A549 treated with CpdA at 1 μM for 4 hours (cell line): ENCODE measurements around the gene TMC7. TPM values are rescaled to one million over a fixed set of nuclear protein-coding genes. Genes with fewer than 3 reads are reported as not detected.

Source experiments
- total RNA-seq: library from RNA; stranded (reverse); fragments of 200-300 nt; extraction: Qiagen RNA extraction; gene quantifications from 5 replicates; pipeline ENCODE4 v1.2.3, GENCODE V29; 2022; ENCODE audit warnings: low read depth

TMC7 gene
- total RNA-seq = 6.6 to 10.3 TPM (median 8.8 TPM) in 5 replicates

DNA sequence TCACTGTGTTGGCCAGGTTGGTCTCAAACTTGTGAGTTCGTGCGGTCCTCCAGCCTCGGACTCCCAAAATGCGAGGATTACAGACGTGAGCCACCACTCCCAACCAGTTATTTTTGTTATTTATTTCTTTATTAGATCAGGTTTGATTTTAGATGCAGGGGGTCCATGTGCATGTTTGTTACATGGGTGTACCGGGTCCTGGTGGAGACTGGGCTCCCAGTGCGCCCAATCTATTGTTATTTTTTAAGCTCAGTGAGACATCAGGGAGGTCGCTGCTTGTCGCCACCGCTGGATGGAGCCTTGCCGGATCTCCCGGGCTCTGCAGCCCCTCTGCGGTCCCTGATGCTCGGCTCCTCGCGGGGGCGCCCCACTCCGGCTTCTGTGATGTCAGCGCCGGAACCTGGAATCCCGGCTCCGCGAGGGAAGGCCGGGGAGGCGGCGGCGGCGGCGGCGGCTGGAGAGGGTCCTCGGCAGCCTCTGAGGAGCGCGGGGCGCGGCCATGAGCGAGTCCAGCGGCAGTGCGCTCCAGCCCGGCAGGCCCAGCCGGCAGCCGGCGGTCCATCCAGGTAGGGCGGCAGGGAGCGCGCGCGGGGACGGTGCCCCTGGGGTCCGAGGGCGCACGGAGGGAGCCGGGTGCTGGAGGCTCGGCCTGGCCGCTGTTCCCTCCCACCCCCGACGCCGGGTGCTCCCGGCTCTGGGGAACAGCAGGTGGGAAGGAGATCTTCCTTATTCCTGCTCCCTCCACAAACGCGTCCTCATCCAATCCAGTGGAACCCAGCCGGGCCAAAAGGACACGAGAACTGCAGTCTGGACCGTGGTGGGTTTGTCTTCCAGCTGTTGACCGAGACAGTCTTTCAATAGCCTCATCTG is at the start of gene TMC7:
Gene TMC7 (plus strand): TSS at position 370 of the 870 bp plus-strand sequence. CDS start 130 bp downstream, at position 500.

GRCh38 chr16:19067349-19068236 is 83.9 kb downstream of the TMC7 start, which contains the start of gene COQ7:
COQ7 (plus strand) TSS chr16:19067614; CDS start chr16:19067665, 51 bp downstream.

Other genes starting within 250 kb of the TMC7 start
- gene RPS15A, start 193.6 kb upstream of the TMC7 start, total RNA-seq = 2,310 to 2,663 TPM (median 2,489 TPM) in 5 replicates
- gene ARL6IP1, start 182.4 kb upstream of the TMC7 start, total RNA-seq = 273 to 527 TPM (median 295 TPM) in 5 replicates
- 15.8 to 24.4 TPM (median 22.5 TPM) in 5 replicates for gene SMG1, start 57.5 kb upstream of the TMC7 start, total RNA-seq
- gene COQ7, start 83.7 kb downstream of the TMC7 start, total RNA-seq = 25.0 to 28.0 TPM (median 25.6 TPM) in 5 replicates
- gene ITPRIPL2, start 130.0 kb downstream of the TMC7 start, total RNA-seq = 11.9 to 18.2 TPM (median 14.5 TPM) in 5 replicates
- 9.7 to 13.3 TPM (median 11.9 TPM) in 5 replicates for gene SYT17, start 184.3 kb downstream of the TMC7 start, total RNA-seq